Gastroesophageal sphincter (tissue), 3 donors: ENCODE results near the gene FBXL13.

Experiments used
- EP300 ChIP-seq: sonication (generic); formaldehyde crosslinking; IDR thresholded peaks from one replicate; pipeline ENCODE4 v1.6.1; 2017; ENCODE audit warnings: antibody characterized with exemption, mild to moderate bottlenecking
- POLR2A ChIP-seq, 2 donors: fragments of 450-650 bp; IDR thresholded peaks; one replicate each; pipeline ENCODE4 v1.6.1; 2017; ENCODE audit warnings: antibody characterized with exemption in 2 of 2, mild to moderate bottlenecking in 2 of 2, moderate library complexity in 1 of 2
- POLR2AphosphoS5 ChIP-seq: sonication (generic); formaldehyde crosslinking; IDR thresholded peaks from one replicate; pipeline ENCODE4 v1.6.1; 2017; ENCODE audit warnings: antibody characterized with exemption
- TF ChIP-seq, protein P1 (sequence below), 4 experiments: fragments of 200-600 bp in 2 of 4; fragments of 450-650 bp in 2 of 4; sonication (generic) in 1 of 4; IDR thresholded peaks; one replicate each; pipeline ENCODE4 v1.5.1; 2017 to 2019; ENCODE audit warnings: antibody characterized with exemption in 4 of 4, mild to moderate bottlenecking in 2 of 4, moderate library complexity in 2 of 4

DNA sequence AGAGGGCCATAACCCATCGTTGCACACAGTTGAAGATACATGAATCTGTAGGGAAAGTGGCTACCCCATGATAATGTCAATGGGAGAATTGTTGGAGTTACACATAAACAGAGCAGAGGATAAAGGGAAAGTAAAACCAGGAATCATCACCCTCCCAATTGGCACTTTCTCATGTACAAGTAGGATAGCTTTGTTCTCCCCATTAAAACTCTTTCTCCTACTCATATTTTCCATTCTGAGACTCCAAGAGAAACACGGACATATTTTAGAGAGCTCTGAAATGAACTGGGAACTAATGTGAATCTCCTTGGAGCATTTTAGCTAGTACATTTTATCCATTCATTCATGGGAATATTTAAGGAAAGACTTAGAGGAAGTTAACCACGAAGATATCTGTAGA is 179.0 kb downstream of the FBXL13 start:
- TF ChIP-seq, protein P1, sequence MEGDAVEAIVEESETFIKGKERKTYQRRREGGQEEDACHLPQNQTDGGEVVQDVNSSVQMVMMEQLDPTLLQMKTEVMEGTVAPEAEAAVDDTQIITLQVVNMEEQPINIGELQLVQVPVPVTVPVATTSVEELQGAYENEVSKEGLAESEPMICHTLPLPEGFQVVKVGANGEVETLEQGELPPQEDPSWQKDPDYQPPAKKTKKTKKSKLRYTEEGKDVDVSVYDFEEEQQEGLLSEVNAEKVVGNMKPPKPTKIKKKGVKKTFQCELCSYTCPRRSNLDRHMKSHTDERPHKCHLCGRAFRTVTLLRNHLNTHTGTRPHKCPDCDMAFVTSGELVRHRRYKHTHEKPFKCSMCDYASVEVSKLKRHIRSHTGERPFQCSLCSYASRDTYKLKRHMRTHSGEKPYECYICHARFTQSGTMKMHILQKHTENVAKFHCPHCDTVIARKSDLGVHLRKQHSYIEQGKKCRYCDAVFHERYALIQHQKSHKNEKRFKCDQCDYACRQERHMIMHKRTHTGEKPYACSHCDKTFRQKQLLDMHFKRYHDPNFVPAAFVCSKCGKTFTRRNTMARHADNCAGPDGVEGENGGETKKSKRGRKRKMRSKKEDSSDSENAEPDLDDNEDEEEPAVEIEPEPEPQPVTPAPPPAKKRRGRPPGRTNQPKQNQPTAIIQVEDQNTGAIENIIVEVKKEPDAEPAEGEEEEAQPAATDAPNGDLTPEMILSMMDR (IDR thresholded peaks at IDR 0.05): no peak
- TF ChIP-seq POLR2AphosphoS5 (no peak), POLR2A (IDR thresholded peaks at IDR 0.05) (no peak), EP300 (no peak)
